Camera-type eye (tissue), 1 donor: ENCODE results near the gene ERAL1. TPM values are rescaled to one million over a fixed set of nuclear protein-coding genes. Genes with fewer than 3 reads are reported as not detected.

ENCODE experiments used
- total RNA-seq: library from RNA; depleted of rRNA; stranded (reverse); fragments of >200 nt; gene quantifications from one replicate; pipeline ENCODE4 v1.2.3, GENCODE V29; 2014

The ERAL1 gene
- 32.9 TPM for total RNA-seq

GRCh38 chr17:28854457-28855335, at the start of gene ERAL1:
Gene ERAL1 (plus strand): TSS chr17:28855016. CDS start chr17:28855035, 19 bp downstream.

GRCh38 chr17:28842282-28843012, 12.4 kb upstream of the ERAL1 start, which contains the start of gene FAM222B:
Gene FAM222B (minus strand): TSS chr17:28842790. CDS start chr17:28766667, 76,123 bp downstream.

GRCh38 chr17:28896884-28897768, 42.3 kb downstream of the ERAL1 start, which contains the start of gene FLOT2:
Gene FLOT2 (minus strand): TSS chr17:28897733. CDS start chr17:28897574, 159 bp downstream.

DNA sequence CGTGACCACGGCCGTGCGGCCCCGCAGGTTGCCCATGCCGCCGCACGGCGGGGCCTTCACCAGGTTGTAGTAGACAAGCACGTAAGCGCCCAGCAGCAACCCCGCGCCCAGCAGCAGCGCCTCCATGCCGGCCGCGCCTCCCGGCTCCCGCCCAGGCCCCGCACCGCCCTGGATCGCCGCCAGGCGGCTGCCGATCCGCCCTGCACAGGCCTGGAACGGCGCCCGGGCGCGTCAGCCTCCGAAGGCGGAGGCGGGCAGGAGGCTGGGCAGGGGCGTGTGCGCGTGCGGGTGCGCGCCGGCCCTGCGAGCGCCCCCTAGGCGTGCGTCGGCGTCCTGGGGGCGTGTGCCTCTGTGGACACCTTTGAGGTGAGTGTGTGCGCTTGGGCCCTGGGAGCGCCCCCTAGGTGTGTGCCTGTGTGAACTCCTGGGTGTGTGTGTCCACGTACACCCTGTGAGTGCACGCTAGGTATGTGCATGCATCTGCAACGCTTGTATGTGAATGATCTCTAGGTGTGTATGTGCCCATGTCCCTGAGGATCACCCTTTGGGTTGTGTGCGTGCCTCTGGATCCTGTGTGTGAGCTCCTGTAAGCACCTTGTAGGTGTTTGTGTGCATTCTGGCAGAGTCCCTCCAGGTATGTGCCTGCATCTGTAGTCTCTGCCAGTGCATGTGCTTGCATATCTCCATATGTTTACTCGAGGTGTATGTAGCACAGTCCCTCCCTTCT, 48.2 kb downstream of the ERAL1 start, which contains the start of gene DHRS13:
Gene DHRS13, minus strand, starts transcription at position 261 of the 727 bp plus-strand sequence. Its CDS starts 135 bp downstream, at position 126.

Other genes with a start within 250 kb of the ERAL1 start
- 29.6 TPM for gene RSKR, start 240.8 kb upstream of the ERAL1 start, total RNA-seq
- gene BLTP2, start 209.9 kb upstream of the ERAL1 start, total RNA-seq = 100 TPM
- 55.7 TPM for gene SDF2, start 193.1 kb upstream of the ERAL1 start, total RNA-seq
- 80.0 TPM for gene SUPT6H, start 192.8 kb upstream of the ERAL1 start, total RNA-seq
- 5.4 TPM for gene PROCA1, start 143.1 kb upstream of the ERAL1 start, total RNA-seq
- 53.9 TPM for gene RAB34, start 137.1 kb upstream of the ERAL1 start, total RNA-seq
- 234 TPM for gene RPL23A, start 135.0 kb upstream of the ERAL1 start, total RNA-seq
- gene TLCD1, start 128.8 kb upstream of the ERAL1 start, total RNA-seq = 1.1 TPM
- 3.1 TPM for gene NEK8, start 126.2 kb upstream of the ERAL1 start, total RNA-seq
- 28.9 TPM for gene TRAF4, start 111.0 kb upstream of the ERAL1 start, total RNA-seq
- gene FAM222B, start 12.2 kb upstream of the ERAL1 start, total RNA-seq = 17.9 TPM
- 47.6 TPM for gene FLOT2, start 42.7 kb downstream of the ERAL1 start, total RNA-seq
- 23.8 TPM for gene DHRS13, start 48.1 kb downstream of the ERAL1 start, total RNA-seq
- 50.6 TPM for gene PHF12, start 96.5 kb downstream of the ERAL1 start, total RNA-seq
- gene SEZ6, start 151.0 kb downstream of the ERAL1 start, total RNA-seq = 21.8 TPM
- 5.3 TPM for gene PIPOX, start 188.1 kb downstream of the ERAL1 start, total RNA-seq